GM19023 (cell line): ENCODE data around the gene ARID1B.

Experiments used
- ATAC-seq: cut with Tn5 transposase; IDR thresholded peaks from one replicate; pipeline ENCODE4 v1.9.1; 2021; ENCODE audit warnings: mild to moderate bottlenecking, moderate library complexity; ENCODE audit not compliant: unreplicated experiment

ARID1B gene

DNA sequence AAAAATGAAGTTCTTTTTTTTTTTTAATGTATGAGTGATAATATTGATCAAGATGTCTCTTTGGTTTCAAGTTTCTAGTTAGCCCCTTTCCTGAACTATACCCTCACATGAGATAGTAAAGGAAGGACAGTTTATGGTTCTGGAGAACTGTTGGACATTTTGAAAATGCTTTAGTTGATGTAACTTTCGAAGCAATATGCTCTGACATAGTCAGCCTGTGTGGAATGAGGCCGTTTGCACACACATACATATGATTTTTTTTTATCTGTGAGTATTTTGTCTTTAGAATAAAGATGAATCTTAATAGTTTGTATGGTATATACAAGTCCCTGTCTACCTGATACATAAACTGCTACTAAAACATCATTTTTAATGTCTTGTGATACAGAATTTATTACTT lies 177.0 kb downstream of the ARID1B start:
- ATAC-seq = no peak

DNA sequence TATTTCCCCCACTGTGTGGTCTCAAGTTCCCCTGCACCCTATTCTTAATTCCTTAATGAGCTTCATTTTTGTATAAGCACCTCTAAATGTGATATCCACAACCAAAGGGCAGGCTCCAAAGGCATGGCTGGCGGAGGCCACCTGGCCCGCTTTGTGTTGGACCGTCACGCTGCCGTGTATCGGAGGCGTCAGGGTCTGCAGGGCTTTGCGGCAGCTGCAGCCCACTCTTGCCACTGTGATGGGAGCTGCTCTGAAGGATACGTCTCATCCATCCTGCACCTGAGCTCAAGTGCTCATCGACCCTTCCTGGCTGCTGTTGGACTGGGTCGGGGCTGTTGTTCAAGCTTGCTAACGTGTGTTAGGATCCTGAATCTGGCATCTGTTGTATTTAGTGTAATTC lies 177.6 kb downstream of the ARID1B start:
- no peak for ATAC-seq

DNA sequence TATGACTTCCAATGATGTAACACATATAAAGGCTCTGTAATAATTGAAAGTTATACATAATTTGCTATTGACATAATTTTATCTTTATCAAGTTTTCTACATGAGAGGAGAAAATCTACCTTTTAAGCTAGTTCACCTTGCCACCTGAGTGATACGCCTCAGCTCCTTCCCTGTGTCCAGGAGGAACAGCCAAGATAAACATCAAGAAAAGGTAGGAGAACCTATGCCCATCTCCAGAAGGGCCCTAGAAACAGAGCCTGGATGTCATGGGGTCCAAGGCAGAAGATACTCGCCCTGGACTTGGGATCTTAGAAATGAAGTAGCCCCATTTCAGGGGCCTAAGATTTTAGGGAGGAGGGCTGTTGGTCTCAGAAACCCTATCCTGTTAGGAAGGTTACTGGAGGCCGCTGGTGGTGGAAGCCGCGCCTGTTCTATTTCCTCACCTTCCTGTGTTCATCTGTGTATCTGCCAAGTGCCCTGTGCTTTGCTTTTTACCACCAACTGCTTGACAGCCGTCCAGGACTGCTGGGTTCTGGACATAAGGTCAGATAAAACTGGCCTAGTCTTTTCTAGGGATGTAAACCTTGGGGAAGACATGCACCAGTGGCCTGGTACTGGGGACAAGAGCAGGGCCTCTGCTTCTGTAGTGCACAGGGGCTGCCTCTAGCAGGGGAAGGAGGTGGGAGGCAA lies 178.5 kb downstream of the ARID1B start:
- ATAC-seq = no peak

DNA sequence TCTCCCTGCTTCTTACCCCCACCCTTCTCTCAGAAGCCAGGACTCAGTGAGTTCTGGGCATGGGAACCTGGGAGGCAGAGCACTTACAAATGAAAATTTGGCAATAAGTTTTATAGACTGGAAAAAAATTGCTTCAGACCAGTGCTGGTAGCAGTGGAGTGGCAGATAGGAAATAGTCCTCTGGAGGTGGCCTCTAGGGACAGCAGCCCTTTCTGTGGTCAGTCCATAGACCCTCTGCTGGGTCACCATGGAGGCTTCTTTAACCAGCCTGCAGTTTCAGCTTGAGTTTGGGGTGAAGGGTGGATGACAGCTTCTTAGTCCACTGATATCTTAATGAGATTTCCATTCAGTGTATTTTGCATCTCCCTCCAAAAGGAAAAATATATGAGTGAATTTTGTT lies 179.1 kb downstream of the ARID1B start:
- no peak for ATAC-seq

DNA sequence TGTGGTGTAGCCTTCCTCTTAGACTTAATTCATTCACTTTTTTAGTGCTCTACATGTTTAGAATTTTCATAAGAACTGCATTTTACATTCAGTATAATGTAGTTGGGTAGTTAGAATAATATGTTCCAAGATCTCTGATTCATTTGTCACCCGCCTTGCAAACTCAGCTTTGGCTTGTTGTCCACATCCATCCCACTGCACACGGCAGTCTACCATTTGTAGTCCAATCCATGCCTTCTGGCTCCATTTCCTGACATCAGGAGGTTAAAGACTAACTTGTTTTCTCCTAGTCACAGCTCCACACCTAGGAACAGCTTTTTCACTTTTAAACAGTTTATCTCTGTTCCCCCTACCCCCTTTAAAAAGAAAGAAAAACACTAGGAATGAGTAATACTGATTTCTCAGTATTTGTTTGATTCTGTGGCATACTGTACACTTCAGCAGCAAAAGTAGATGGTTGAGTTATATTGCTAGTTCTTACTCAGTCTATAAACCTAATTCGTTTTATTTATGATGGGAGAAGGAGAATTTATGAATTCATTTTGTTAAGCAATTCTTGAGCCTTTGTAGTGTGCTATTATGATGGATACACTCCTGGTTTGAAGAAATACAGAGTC lies 180.9 kb downstream of the ARID1B start:
- ATAC-seq = no peak

DNA sequence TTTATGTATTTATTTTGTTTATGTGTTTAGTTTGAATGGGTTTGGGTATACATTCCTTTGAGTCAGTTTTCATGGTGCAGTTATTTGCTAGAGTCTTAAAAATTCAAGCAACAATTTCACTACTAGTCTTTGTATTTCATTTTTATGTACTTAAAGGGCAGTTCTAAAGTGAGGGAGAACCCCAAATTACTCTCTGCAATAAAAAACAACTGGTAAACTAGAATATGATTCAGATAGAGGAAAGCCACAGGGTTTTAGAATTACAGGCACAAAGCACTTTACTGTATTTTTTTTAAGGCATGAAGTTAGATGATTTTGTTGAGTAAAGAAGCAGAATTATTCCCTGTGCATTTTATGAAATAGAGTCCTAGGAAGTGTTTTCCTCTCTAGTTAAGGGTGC lies 183.3 kb downstream of the ARID1B start:
- ATAC-seq = no peak

DNA sequence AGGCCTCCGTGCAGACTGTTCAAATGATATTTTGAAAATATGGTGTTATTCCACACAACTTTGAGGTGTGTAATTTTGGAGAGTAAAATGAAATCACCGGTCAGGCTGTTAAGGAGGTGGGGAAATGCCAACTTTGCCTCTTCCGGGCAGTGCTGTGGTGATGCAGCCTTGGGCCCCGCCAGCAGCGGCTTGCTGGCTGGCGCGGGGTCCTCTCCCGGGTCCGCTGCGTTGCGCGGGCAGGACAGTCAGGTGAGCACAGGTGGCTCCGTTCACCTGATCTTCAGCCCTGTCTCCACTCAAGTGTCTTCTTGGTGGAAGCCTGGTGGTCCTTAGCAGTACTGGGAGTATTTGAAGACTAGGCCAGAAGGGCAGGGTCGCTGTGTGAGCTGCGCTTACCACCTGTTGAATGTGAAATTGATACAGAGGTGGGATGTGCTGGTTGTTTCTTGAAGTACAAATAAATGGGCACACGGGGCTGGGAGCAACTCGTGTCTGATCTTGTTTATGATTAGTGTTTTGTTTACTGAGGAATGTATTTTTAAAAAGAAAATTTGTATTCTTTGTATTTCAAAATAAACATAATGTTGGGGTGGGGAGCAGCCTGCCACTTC lies 184.2 kb downstream of the ARID1B start:
- no peak for ATAC-seq

DNA sequence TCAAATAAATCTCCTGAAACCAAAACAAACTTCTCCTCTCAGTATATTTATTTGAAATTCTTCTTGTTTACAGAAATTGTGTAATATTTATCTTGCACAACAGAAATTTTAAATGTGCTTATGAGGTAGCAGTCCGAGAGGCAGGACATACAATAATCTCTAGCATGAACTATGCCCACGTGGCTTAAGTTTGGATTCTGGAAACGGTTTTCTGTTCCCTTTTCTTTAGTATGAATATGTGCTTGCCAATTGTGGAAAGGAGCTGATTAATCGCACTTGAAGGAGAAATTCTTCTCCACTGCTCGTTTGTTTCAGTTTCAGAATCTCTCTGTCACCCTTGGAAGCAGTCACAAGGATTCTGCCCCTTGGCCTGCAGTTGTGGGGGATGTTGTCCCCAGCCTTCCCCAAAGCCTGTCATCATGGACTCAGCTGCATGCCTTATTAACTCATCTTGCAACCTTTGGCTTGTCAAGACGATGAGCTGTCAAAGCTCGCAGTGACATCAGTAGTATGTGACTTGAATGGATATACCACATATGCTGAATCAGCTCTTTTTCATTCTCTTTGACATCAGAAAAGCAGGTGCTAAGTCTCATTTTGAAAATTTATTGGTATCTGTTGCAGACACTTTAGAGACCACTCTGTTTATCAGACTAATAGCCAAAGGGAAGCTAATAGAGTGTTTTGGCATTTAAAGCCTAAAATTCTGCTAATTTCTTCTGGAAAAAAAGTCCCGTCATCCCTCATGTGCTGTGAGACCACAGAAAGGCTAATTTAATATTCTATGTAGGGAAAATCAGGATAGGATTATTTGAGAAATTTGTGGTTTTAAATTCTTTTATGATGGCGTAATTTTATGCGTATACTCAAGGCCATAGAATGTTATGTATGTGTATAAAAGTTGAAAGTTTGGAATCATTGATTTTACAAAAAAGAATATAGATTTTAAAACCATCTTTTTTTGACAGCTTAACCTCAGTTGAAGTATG lies 186.8 kb downstream of the ARID1B start:
- ATAC-seq = no peak

DNA sequence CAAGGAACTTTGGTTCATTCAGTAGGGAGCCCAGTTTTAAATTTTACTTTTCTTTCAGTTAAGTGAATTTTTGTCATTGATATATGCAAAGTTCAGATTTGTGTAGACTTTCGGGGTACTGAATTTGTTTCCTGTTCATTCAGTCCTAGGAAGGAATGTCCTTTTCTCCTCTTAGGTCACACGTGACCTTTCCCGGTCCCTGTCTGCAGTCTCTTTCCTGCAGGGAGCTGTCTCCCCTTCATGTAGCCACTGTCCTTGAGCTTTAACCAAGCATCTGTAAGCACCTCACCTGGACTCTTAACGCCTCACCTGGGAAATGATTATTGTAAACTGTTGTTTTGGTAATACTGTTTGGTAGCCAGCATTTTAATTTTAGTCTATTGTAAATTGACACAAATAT lies 190.7 kb downstream of the ARID1B start:
- no peak for ATAC-seq

DNA sequence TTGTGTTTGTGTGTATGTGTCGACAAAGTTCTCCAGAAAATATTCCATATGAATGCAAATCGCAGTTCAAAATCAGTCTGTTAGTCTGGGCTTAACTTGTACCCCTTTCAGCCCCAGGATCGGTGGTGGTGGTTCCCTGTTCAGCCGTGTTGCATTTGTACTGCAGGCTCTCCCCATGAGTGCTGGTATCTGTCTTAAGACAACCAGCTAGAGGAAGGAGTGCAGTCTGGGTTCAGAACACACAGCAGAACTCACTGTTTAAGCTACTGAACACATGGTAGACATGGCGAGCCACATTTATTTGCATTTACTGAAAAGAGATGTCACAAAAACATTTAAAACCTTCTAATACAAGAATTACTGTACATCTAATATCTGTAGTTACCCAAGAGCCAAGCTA lies 192.1 kb downstream of the ARID1B start:
- ATAC-seq = no peak

DNA sequence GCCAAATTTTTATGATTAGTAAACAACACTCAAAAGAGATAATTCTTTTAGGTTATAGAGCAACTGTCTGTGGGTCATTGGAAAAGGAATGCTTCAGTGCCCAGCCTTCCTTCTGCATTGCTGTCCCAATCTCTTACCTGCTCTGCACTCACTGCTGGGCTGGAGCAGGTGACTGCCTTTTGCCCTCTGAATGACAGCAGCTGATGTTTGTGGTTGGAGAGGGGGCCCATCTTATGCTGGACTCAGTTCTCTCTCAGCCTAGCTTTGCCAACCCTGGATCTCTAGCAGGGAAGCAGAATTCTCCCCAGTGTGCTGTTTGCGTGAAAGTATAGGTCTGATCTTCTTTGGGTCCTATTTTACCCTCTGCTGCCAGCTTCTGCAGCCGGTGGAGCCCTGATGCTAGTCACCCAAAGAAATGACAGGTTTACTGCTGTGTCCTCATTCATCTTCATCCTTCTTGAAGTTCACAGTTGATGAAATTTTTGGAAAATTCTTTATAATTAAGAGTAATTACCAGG lies 193.5 kb downstream of the ARID1B start:
- ATAC-seq = no peak

DNA sequence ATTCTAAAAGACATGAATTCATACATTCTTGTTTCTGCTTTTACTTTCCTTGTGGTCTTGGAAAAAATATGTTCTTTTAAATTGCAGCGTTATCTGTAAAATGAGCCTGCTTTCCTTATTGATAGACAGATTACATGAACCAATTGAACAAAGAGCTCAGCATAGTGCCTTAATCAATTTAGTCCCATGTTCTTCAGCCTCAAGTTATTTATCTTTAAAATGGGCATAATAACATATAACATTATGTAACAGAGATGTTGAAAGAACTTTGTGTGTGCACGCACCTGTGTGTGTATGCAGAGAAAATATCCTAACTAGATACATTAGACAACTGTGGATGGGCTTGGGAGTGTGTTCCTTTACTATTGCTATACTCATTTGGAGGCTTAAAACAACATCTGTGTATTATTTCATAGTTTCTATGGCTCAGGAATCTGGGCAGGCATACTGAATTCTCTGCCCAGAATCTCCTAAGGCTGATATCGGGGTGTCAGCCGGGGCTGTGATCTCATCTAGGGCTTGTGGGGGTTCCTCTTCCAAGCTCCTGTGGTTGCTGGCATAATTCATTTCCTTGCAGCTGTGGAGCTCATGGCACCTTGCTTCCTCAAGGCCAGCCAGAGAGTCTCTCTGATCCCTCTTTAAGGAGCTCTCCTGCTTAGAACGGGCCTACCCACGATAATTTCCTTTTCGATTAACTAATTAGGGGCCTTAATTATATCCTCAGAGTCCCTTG lies 194.1 kb downstream of the ARID1B start:
- ATAC-seq = no peak

DNA sequence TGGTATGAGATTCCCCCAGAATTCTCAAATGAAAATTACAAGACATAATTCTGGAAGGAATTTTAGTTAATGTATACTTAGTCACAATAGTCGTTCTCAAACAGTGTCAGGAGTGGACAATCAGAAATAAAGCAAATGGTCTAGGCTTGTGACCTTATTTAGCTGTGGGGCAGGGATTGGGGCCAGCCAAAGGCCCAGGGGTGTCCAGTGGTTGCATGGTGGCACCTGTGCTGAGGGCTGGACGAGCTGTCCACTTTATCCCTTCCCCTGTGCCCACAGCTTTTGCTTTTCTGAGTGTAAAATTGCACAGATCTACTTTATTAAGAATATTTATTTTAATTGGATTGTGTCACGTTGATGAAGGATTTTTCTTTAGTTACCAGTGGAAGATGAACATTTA lies 195.0 kb downstream of the ARID1B start:
- no peak for ATAC-seq

DNA sequence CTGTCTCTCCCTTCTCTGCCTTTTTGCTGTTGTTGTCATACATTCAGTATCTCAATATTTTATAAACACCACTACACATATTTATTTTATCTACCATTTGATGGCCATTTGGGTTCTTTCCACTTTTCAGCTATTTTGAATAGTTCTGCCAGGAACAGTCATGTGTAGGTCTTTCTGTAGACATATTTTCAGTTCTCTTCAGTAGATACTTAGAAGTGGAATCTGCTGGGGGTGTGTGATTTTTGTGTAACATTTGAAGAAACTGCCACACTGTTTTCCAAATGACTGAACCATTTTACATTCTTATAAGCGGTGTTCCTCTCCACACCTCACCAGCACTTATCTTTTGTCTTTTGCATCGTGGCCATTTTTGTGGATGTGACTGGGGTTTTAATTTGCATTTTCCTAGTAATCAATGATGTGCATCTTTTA lies 197.7 kb downstream of the ARID1B start:
- no peak for ATAC-seq

DNA sequence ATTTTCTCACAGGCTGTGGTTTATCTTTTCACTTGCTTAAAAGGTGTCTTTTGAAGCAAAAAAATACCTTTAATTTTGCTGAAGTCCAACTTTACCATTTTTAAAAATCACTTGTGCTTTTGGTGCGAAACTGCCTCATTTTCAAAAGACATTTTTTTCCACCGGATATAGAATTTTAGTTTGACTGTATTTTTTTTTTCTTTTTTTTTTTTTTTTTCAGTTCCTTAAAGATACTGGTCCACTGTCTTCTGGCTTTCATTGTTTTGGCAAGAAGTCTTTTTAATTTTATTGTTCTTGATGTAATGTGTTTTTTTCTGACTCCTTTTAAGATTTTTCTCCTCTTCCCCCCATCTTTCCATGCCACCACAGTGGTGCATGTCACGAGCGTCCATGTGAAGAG lies 198.2 kb downstream of the ARID1B start:
- ATAC-seq = no peak

DNA sequence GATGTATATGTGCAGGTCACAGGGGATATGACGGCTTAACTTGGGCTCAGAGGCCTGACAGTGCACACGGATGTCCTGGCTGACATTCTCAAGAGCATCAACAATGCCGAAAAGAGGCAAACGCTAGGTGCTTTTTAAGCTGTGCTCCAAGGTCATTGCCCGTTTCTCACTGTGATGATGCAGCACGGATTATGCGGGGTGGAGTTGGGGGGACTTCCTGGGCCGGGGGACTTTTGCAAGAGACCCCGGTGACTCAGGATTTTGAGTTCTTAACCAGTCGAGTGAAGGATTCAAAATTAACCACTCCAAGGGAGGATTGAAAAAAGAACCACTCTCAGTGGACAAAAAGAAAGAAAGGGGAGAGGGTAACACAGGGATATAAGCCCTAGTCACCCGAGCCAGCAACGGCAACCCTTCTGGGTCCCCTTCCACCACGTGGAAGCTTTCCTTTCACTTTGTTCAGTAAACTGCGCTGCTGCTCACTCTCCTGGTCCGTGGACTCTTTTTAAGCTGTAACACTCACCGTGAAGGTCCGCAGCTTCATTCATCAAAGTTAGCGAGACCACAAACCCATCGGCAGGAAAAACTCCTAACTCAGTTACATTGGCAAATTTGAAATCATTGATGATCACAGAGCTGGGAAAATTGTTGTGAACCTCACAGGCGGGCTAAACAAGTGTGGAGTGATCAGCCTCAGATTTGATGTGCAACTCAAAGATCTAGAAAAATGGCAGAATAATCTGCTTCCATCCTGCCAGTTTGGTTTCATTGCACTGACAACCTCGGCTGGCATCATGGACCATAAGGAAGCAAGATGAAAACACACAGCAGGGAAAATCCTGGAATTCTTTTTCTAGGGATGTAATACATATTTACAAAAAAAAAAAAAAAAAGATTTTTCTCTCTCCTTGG lies 199.3 kb downstream of the ARID1B start:
- ATAC-seq = no peak

DNA sequence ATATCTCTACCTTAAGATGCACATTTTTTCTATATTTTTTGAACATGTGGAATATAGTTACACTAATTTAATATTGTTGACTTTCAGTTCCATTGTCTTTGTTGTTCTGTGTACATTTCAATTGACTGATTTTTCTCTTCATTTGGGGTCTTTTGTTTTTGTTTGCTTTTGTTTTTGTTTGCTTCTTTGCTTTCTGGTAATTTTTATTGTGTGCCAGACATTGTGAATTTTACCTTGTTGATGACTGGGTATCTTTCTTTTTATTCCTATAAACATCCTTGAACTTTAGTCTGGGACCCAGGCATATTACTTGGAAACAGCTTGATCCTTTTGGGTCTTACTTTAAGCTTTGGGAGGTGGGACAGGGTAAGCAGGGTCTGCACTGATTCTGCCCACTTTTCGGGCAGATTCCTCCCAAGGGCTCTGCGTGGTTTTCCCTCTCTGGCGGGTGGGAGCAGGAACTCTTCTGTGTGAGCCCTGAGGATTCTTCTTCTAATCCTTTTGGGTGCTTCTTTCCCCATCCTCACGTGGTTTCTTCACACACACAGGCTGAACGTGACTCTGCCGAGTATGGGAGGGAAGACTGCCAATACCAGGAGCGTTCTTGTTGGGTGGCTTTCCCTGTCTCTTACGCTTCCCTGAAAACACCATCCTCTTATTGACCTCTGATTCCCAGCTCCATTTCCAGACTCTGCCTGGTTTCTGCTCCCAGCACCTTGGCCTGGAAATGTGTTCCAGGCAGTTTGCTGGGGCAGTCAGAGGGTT lies 200.5 kb downstream of the ARID1B start:
- ATAC-seq = no peak

DNA sequence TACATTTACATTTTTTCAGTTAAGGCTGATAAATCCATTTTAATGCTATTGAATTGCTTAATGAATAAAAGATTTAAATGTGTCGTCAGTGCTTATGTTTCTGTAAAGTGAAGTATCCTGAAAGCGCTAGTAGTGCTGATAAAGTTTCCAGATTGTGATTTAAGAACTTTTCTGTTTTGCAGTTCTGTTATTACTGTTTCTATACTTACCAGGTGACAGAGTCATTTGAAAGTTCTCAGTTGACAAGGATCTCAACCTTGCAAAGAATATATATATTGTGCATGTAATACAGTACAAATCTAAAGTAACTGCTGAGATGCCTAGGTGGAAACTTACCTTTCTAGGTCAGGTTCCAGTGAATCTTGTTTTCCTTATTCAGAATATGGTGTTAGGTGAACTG lies 201.8 kb downstream of the ARID1B start:
- peak; percentile 46 for ATAC-seq

DNA sequence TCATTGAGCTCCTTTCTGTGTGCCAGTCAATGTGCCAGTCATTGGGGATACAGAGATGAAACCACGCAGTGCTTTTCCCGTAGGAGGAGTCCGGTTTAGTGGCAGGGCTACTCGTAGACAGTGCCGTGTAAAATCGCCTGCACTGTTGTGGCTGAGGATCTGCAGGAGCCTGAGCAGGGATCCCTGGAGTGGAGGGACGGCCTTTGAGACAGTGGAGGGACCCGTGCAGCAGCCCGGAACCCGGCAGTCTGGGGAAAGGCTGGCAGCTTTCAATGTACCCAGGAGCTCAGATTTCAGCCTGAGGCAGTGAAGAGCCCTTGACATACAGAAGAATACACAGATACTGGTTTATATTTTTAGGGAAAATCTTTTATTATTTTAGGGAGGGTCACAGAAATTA lies 203.3 kb downstream of the ARID1B start:
- no peak for ATAC-seq
